GM12878 (cell line): Measurements from ENCODE around the gene APEX1. TPM values are rescaled to one million over a fixed set of nuclear protein-coding genes. Genes with fewer than 3 reads are reported as not detected.
A peak's percentile ranks its signal among the peaks of the same experiment; 100 is the strongest.
"Not testable (repeated sequence)": the region's sequence is repeated elsewhere in the genome, so short reads cannot be mapped to it uniquely, and the experiment has no call there.

Experiments used
- ATAC-seq: fragments of 200-7000 bp; cut with Tn5 transposase; 3 replicates; pipeline ENCODE4 v1.9.1; 2020; ENCODE audit warnings: mild to moderate bottlenecking, moderate library complexity
- BruUV-seq: library from RNA; stranded (reverse); fragments of 400-500 nt; replicated peaks from 2 replicates; lab custom pipeline; 2021; lab: Mats Ljungman, UMichigan
- CTCF ChIA-PET: fragments of 300-600 bp; sonication (Branson Sonifier 250); formaldehyde crosslinking; extraction: SDS; loops from one replicate; lab custom pipeline; 2021; ENCODE audit warnings: inconsistent platforms; lab: Yijun Ruan, JAX
- POLR2A ChIA-PET: fragments of 350-600 bp; formaldehyde crosslinking; extraction: SDS; loops from one replicate; lab custom pipeline; 2021; ENCODE audit warnings: inconsistent platforms; lab: Charles Lee
- RAD21 ChIA-PET: fragments of 300-600 bp; sonication (Branson Sonifier 250); formaldehyde crosslinking; loops from one replicate; lab custom pipeline; 2023; ENCODE audit warnings: antibody characterized with exemption; ENCODE audit not compliant: unreplicated experiment; lab: Charles Lee
- SMC1A ChIA-PET: fragments of 300-600 bp; sonication (Branson Sonifier 250); formaldehyde crosslinking; loops from one replicate; lab custom pipeline; 2023; ENCODE audit not compliant: unreplicated experiment, uncharacterized antibody; lab: Charles Lee
- DNase-seq: peaks from one replicate; pipeline ENCODE4 v3.0.0-alpha.2; 2011; ENCODE audit warnings: low read depth, low spot score
- FAIRE-seq: peaks from 3 replicates; lab custom pipeline; 2011; peaks lifted over from hg19 to GRCh38; lab: Jason Lieb, UNC
- H2AFZ ChIP-seq: 2 replicates; pipeline ENCODE4 v1.6.0; 2011; ENCODE audit warnings: low read depth, low read length, control low read depth; ENCODE audit not compliant: control insufficient read depth
- H3K27ac ChIP-seq: 2 replicates; pipeline ENCODE4 v1.5.1; 2011; ENCODE audit warnings: control low read depth; ENCODE audit not compliant: control insufficient read depth, insufficient read depth
- H3K27me3 ChIP-seq, 2 experiments: replicated peaks in 1 of 2; 2 replicates each; pipeline versions ENCODE4 v1.6.0 to v1.6.1; 2011; ENCODE audit warnings: low read length in 1 of 2; ENCODE audit not compliant: control insufficient read depth in 2 of 2, insufficient read depth in 2 of 2
- H3K36me3 ChIP-seq, 2 experiments: 2 replicates each; pipeline ENCODE4 v1.5.1; 2011; ENCODE audit warnings: low read length in 1 of 2; ENCODE audit not compliant: control insufficient read depth in 2 of 2, insufficient read depth in 2 of 2
- H3K4me1 ChIP-seq: 2 replicates; pipeline ENCODE4 v1.6.1; 2011; ENCODE audit warnings: mild to moderate bottlenecking, low read length, moderate library complexity, mixed read lengths; ENCODE audit not compliant: control insufficient read depth, insufficient read depth
- H3K4me2 ChIP-seq: 2 replicates; pipeline ENCODE4 v1.6.0; 2011; ENCODE audit warnings: control low read depth; ENCODE audit not compliant: control insufficient read depth, insufficient read depth
- H3K4me3 ChIP-seq: fragments of 200-600 bp; sonication (generic); 2 replicates; pipeline ENCODE4 v1.5.1; 2016
- H3K79me2 ChIP-seq: 2 replicates; pipeline ENCODE4 v1.6.0; 2011; ENCODE audit warnings: low read length; ENCODE audit not compliant: control insufficient read depth, insufficient read depth
- H3K9ac ChIP-seq: 2 replicates; pipeline ENCODE4 v1.8.0; 2011; ENCODE audit warnings: low read length, control low read depth, mixed read lengths; ENCODE audit not compliant: control insufficient read depth, insufficient read depth
- H3K9me3 ChIP-seq: replicated peaks from 3 replicates; pipeline ENCODE4 v1.5.1; 2011; ENCODE audit warnings: mild to moderate bottlenecking, low read length; ENCODE audit not compliant: control insufficient read depth, insufficient read depth
- H4K20me1 ChIP-seq: 2 replicates; pipeline ENCODE4 v1.6.0; 2011; ENCODE audit not compliant: control insufficient read depth, insufficient read depth
- ATF7 ChIP-seq: fragments of 450-650 bp; IDR thresholded peaks from 2 replicates; pipeline ENCODE4 v1.6.1; 2016; ENCODE audit warnings: low read depth, mild to moderate bottlenecking
- EZH2 ChIP-seq: IDR thresholded peaks from 2 replicates; pipeline ENCODE4 v1.6.1; 2012; ENCODE audit warnings: low read depth, mild to moderate bottlenecking, control low read depth, inconsistent platforms, low read length, borderline replicate concordance; ENCODE audit not compliant: control insufficient read depth
- FOXM1 ChIP-seq: IDR thresholded peaks from 2 replicates; pipeline ENCODE4 v1.6.1; 2012; ENCODE audit warnings: low read depth, mild to moderate bottlenecking, inconsistent platforms, low read length, moderate library complexity
- NFYA ChIP-seq: IDR thresholded peaks from 2 replicates; pipeline ENCODE4 v1.6.1; 2011; ENCODE audit warnings: low read depth, mild to moderate bottlenecking, low read length, improper control_type of control experiment, borderline replicate concordance
- POLR2AphosphoS2 ChIP-seq: IDR thresholded peaks from 2 replicates; pipeline ENCODE4 v1.6.1; 2011; ENCODE audit warnings: low read depth, mild to moderate bottlenecking, low read length, improper control_type of control experiment, moderate library complexity
- SMAD1 ChIP-seq: fragments of 450-650 bp; IDR thresholded peaks from 2 replicates; pipeline ENCODE4 v1.6.1; 2018; ENCODE audit warnings: mild to moderate bottlenecking, low read depth; ENCODE audit not compliant: partially characterized antibody
- ZBED1 ChIP-seq: IDR thresholded peaks from 2 replicates; pipeline ENCODE4 v1.6.1; 2016; ENCODE audit warnings: borderline replicate concordance
- ZNF274 ChIP-seq: IDR thresholded peaks from one replicate; pipeline ENCODE4 v1.8.0; 2011; ENCODE audit not compliant: insufficient read length, insufficient read depth
- WGBS: methylation state at CpG from one replicate; pipeline ENCODE4 v1.1.6; 2016; ENCODE audit warnings: low lambda C conversion rate; ENCODE audit not compliant: insufficient replicate concordance, insufficient coverage; ENCODE audit errors: missing lambda C conversion rate; 5-methylcytosine and 5-hydroxymethylcytosine counted together
- in situ Hi-C: fragments of 300-500 bp; cut with MboI; formaldehyde crosslinking; loops from 9 replicates; pipeline ENCODE4 v1.14.3; 2018; ENCODE audit warnings: mixed read lengths
- intact Hi-C: fragments of 100-400 bp; cut with micrococcal nuclease; formaldehyde crosslinking; loops from one replicate; pipeline ENCODE4 v1.14.2; 2022; ENCODE audit not compliant: unreplicated experiment
- polyA plus RNA-seq, 11 experiments: library from polyadenylated mRNA; depleted of rRNA in 4 of 11; unstranded in 6 of 11; stranded (reverse) in 5 of 11; fragments of >200 nt; fragmentation: Nextera tagmentation in 4 of 11; fragmentation: Illumina TruSeq in 1 of 11; extraction: Ambion mirVana in 4 of 11; extraction: Trizol in 1 of 11; gene quantifications; 1 replicate in 1 of 11; 2 replicates in 10 of 11; pipeline versions ENCODE4 v1.2.1 to v1.2.3, GENCODE V29; 2011 to 2016; ENCODE audit warnings: inconsistent platforms in 2 of 11, missing spikeins in 2 of 11, low read depth in 1 of 11
- total RNA-seq, 4 experiments: library from RNA; depleted of rRNA in 3 of 4; stranded (reverse); fragments of >200 nt in 3 of 4; fragmentation: Illumina TruSeq in 1 of 4; extraction: Trizol in 1 of 4; gene quantifications; 2 replicates each; pipeline versions ENCODE4 v1.2.1 to v1.2.3, GENCODE V29; 2013 to 2021
- TF ChIP-seq, protein P1 (sequence below): IDR thresholded peaks from 2 replicates; pipeline ENCODE4 v1.6.1; 2012; ENCODE audit warnings: low read length, inconsistent platforms
- TF ChIP-seq, protein P2 (sequence below): fragments of 450-650 bp; IDR thresholded peaks from 2 replicates; pipeline ENCODE4 v1.6.1; 2016; ENCODE audit warnings: mild to moderate bottlenecking

APEX1 gene
- total and polyA plus RNA-seq, 10 of the 15 experiments (the other 5 are each of a cell fraction or from before 2014, with no cell fraction given) = 115 to 407 (median 300) TPM

DNA sequence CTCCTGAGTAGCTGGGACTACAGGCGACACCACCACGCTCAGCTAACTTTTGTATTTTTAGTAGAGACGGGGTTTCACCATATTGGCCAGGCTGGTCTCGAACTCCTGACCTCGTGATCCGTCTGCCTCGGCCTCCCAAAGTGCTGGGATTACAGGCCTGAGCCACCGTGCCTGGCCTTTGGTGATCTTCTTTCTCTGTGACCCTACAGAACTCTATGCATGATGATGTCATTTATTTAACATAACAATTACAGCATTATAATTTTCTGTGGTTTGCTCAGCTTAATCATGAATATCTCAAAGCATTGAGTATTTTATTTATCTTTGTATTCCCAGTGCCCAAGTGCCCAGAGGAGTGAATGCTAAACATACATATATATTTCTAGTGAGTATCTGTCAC is 2.2 kb upstream of the APEX1 start:
- H2AFZ ChIP-seq, H3K9me3 ChIP-seq, H3K27me3 ChIP-seq, H3K27ac ChIP-seq, DNase-seq, H3K4me1 ChIP-seq, H3K9ac ChIP-seq, ATAC-seq, FAIRE-seq, H4K20me1 ChIP-seq, intact Hi-C loops, BruUV-seq, H3K4me3 ChIP-seq: not testable (repeated sequence)
- in situ Hi-C loops = loop anchor here (5.0 kb wide), 1 partner anchor 36 kb away; no protein-coding TSS in a partner anchor
- H3K79me2 ChIP-seq = peaks cover 39% of the 10 kb centered on the region
- POLR2A ChIA-PET = interaction anchor here (1.2 kb wide), 1 partner anchor 9 kb away, joined by 3 read pairs; the partner anchor contains the start of gene PIP4P1
- CTCF ChIA-PET = interaction anchor here (0.6 to 4.7 kb wide), 7 partner anchors 9 to 220 kb away, joined by 3 to 48 read pairs (median 4); partner anchors contain the start of gene TEP1
- peaks cover 9 to 44% of the 10 kb centered on the region in 2 experiments; a peak in 3 of 4 replicates for H3K36me3 ChIP-seq
- RAD21 ChIA-PET = interaction anchor here (1.3 kb wide), 1 partner anchor 37 kb away, joined by 3 read pairs; no protein-coding TSS in a partner anchor
- SMC1A ChIA-PET = interaction anchor here (0.8 to 1.0 kb wide), 4 partner anchors 12 to 38 kb away, joined by 3 to 4 read pairs (median 3); no protein-coding TSS in a partner anchor
- H3K4me2 ChIP-seq = peak overlapping the region; percentile 67
- TF ChIP-seq ATF7 = peak; percentile 60
- 88% methylated on average over 8 of the region's 8 CpGs for WGBS

DNA sequence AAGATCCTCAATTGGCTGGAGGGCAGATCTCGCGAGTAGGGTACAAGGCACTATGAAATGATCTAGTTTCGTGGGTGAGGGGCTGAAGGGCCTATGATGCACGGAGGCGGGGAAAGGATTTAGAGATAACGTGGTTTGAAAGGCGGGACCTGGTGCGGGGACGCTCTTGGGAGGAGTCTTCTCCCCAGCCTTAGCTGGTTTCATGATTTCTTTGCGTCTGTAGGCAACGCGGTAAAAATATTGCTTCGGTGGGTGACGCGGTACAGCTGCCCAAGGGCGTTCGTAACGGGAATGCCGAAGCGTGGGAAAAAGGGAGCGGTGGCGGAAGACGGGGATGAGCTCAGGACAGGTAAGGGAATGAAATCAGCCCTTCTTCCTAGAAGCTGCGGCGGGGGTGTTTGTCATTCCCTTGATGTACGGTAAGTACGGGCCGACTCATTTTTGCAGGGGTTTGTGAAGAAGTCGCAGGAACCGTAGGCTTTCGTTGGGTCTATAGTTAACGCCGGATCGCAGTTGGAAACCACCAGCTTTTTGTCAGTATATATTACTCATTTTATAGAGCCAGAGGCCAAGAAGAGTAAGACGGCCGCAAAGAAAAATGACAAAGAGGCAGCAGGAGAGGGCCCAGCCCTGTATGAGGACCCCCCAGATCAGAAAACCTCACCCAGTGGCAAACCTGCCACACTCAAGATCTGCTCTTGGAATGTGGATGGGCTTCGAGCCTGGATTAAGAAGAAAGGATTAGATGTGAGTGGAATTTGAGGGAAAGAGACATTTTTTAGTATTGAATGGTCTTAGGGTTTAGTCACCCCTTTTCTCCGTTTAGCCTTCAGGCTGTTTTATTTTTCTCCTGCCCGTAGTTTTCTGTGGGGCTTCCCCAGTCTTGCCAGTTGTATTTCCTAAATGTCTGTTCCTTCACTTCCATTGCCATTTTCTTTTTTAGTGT is 602 bp downstream of the APEX1 start:
- ChIA-PET SMC1A (interaction anchor here (0.9 to 3.0 kb wide), 13 partner anchors 17 to 128 kb away, joined by 3 to 27 read pairs (median 5); partner anchors contain the start of genes CCNB1IP1, PARP2 and TEP1), POLR2A (interaction anchor here (0.6 to 2.7 kb wide), 12 partner anchors 9 to 123 kb away, joined by 3 to 27 read pairs (median 5); partner anchors contain the start of genes CCNB1IP1, PARP2 and TEP1), RAD21 (interaction anchor here (0.6 to 2.9 kb wide), 10 partner anchors 14 to 1056 kb away, joined by 3 to 17 read pairs (median 4); partner anchors contain the start of genes PARP2, PNP and TEP1), CTCF (interaction anchor here (0.7 to 4.7 kb wide), 9 partner anchors 14 to 219 kb away, joined by 3 to 48 read pairs (median 4); partner anchors contain the start of genes CCNB1IP1 and TEP1)
- peak overlapping the region; percentile 43 for H3K4me2 ChIP-seq
- no peaks in the 10 kb centered on the region for H3K27me3 ChIP-seq
- peak overlapping the region; percentile 84 for H2AFZ ChIP-seq
- peaks cover 6% of the 10 kb centered on the region for H3K4me1 ChIP-seq
- intact Hi-C loops = loop anchor here (1.0 to 2.0 kb wide), 3 partner anchors 27 to 112 kb away; partner anchors contain the start of genes PARP2 and TEP1
- peak overlapping the region; percentile 98 for H3K27ac ChIP-seq
- DNase-seq = no peak
- no peaks in the 10 kb centered on the region for H4K20me1 ChIP-seq
- H3K9me3 ChIP-seq = no peaks in the 10 kb centered on the region
- peak overlapping the region; percentile 84 for H3K9ac ChIP-seq
- FAIRE-seq = peak; percentile 38
- in situ Hi-C loops = no loop called here
- H3K36me3 ChIP-seq = peaks cover 12 to 39% of the 10 kb centered on the region in 2 experiments
- ATAC-seq = peak; percentile 80
- under 1% methylated on average over 38 of the region's 39 CpGs for WGBS
- BruUV-seq = TSS peak; percentile 93
- H3K4me3 ChIP-seq = peak overlapping the region; percentile 83
- H3K79me2 ChIP-seq = peaks cover 51% of the 10 kb centered on the region
- TF ChIP-seq FOXM1 (peak; percentile 8; the same call in 1 of the 2 replicates), EZH2 (no peak), ZNF274 (no peak), SMAD1 (peak; percentile 63), POLR2AphosphoS2 (no peak), NFYA (no peak), ZBED1 (peak; percentile 15; the same call in 1 of the 2 replicates)
- TF ChIP-seq, protein P1, sequence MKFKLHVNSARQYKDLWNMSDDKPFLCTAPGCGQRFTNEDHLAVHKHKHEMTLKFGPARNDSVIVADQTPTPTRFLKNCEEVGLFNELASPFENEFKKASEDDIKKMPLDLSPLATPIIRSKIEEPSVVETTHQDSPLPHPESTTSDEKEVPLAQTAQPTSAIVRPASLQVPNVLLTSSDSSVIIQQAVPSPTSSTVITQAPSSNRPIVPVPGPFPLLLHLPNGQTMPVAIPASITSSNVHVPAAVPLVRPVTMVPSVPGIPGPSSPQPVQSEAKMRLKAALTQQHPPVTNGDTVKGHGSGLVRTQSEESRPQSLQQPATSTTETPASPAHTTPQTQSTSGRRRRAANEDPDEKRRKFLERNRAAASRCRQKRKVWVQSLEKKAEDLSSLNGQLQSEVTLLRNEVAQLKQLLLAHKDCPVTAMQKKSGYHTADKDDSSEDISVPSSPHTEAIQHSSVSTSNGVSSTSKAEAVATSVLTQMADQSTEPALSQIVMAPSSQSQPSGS = 0 out of 2 replicates have a peak, but pooled peaks have one; percentile 9
- TF ChIP-seq, protein P2, sequence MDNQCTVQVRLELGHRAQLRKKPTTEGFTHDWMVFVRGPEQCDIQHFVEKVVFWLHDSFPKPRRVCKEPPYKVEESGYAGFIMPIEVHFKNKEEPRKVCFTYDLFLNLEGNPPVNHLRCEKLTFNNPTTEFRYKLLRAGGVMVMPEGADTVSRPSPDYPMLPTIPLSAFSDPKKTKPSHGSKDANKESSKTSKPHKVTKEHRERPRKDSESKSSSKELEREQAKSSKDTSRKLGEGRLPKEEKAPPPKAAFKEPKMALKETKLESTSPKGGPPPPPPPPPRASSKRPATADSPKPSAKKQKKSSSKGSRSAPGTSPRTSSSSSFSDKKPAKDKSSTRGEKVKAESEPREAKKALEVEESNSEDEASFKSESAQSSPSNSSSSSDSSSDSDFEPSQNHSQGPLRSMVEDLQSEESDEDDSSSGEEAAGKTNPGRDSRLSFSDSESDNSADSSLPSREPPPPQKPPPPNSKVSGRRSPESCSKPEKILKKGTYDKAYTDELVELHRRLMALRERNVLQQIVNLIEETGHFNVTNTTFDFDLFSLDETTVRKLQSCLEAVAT = peak; percentile 47; the same call in 1 of the 2 replicates
